ENCODE results near the gene C1QTNF2. TPM values are rescaled to one million over a fixed set of nuclear protein-coding genes. Genes with fewer than 3 reads are reported as not detected.

Gene C1QTNF2
- total RNA-seq, 1 donor from 2014 or later: 1.6 TPM

- no peak for TF ChIP-seq CTCF (IDR thresholded peaks at IDR 0.05)
- no peak overlapping the region for H3K27ac ChIP-seq
- no peaks in the 10 kb centered on the region for H3K4me1 ChIP-seq
- DNase-seq (no peak), ATAC-seq (no peak)
- no peaks in the 10 kb centered on the region for H3K9me3 ChIP-seq
- intact Hi-C loops (cut with DNase I): no loop called here
- no peaks in the 10 kb centered on the region for H3K27me3 ChIP-seq (ENCODE audit: low read depth)
- no peaks in the 10 kb centered on the region for H3K36me3 ChIP-seq
- no peak overlapping the region for H3K4me3 ChIP-seq
Observed at GRCh38 chr5:160330212-160330611, 40.2 kb downstream of the C1QTNF2 start.

GRCh38 chr5:160327818-160328217 lies 42.6 kb downstream of the C1QTNF2 start:
- no peak for TF ChIP-seq CTCF (IDR thresholded peaks at IDR 0.05)
- H3K4me3 ChIP-seq: no peak overlapping the region
- intact Hi-C loops (cut with DNase I): no loop called here

GRCh38 chr5:160326981-160327380 lies 43.4 kb downstream of the C1QTNF2 start:
- Histone ChIP-seq H3K4me1 (no peaks in the 10 kb centered on the region), H3K27me3 (ENCODE audit: low read depth) (no peaks in the 10 kb centered on the region), H3K9me3 (no peaks in the 10 kb centered on the region), H3K4me3 (no peak overlapping the region), H3K36me3 (no peaks in the 10 kb centered on the region), H3K27ac (no peak overlapping the region)
- no peak for TF ChIP-seq CTCF (IDR thresholded peaks at IDR 0.05)
- DNase-seq (no peak), ATAC-seq (no peak)
- intact Hi-C loops (cut with DNase I): no loop called here

More at GRCh38 chr5:160327818-160328217, 42.6 kb downstream of the C1QTNF2 start:
- no peaks in the 10 kb centered on the region for H3K9me3 ChIP-seq
- DNase-seq (no peak), ATAC-seq (no peak)
- no peaks in the 10 kb centered on the region for H3K27me3 ChIP-seq (ENCODE audit: low read depth)
- no peak overlapping the region for H3K27ac ChIP-seq
- H3K4me1 ChIP-seq: no peaks in the 10 kb centered on the region
- no peaks in the 10 kb centered on the region for H3K36me3 ChIP-seq

GRCh38 chr5:160325716-160326115 lies 44.7 kb downstream of the C1QTNF2 start:
- intact Hi-C loops (cut with DNase I): no loop called here
- ATAC-seq (no peak), DNase-seq (no peak)
- no peaks in the 10 kb centered on the region for H3K9me3 ChIP-seq
- H3K4me1 ChIP-seq: no peaks in the 10 kb centered on the region
- no peak overlapping the region for H3K4me3 ChIP-seq
- no peak for TF ChIP-seq CTCF (IDR thresholded peaks at IDR 0.05)
- H3K27ac ChIP-seq: no peak overlapping the region
- no peaks in the 10 kb centered on the region for H3K27me3 ChIP-seq (ENCODE audit: low read depth)
- H3K36me3 ChIP-seq: no peaks in the 10 kb centered on the region

- Histone ChIP-seq H3K4me1 (no peaks in the 10 kb centered on the region), H3K9me3 (no peaks in the 10 kb centered on the region), H3K36me3 (no peaks in the 10 kb centered on the region), H3K27ac (no peak overlapping the region), H3K27me3 (ENCODE audit: low read depth) (no peaks in the 10 kb centered on the region), H3K4me3 (no peak overlapping the region)
- ATAC-seq: no peak
- no peak for TF ChIP-seq CTCF (IDR thresholded peaks at IDR 0.05)
- no peak for DNase-seq
- intact Hi-C loops (cut with DNase I): no loop called here
Observed at GRCh38 chr5:160324886-160325285, 45.5 kb downstream of the C1QTNF2 start.

- no peak overlapping the region for H3K27ac ChIP-seq
- no peak for DNase-seq
- no peaks in the 10 kb centered on the region for H3K9me3 ChIP-seq
- no peaks in the 10 kb centered on the region for H3K27me3 ChIP-seq (ENCODE audit: low read depth)
- TF ChIP-seq CTCF (IDR thresholded peaks at IDR 0.05): no peak
- no peaks in the 10 kb centered on the region for H3K36me3 ChIP-seq
- ATAC-seq: peak; percentile 48 to 55
- intact Hi-C loops (cut with DNase I): no loop called here
- H3K4me3 ChIP-seq: no peak overlapping the region
- H3K4me1 ChIP-seq: peaks cover 19% of the 10 kb centered on the region
Observed at GRCh38 chr5:160318409-160318808, 52.0 kb downstream of the C1QTNF2 start.

All from lower lobe of right lung (tissue), 2 donors.